ENCODE measurements around the gene RPS6KA2.

GRCh38 chr6:166583230-166583965 is 43.7 kb downstream of the RPS6KA2 start:
- TF ChIP-seq CTCF (IDR thresholded peaks at IDR 0.05; ENCODE audit: extremely low read depth in 1 of 2, insufficient read depth in 1 of 2, low read depth in 1 of 2, low read length in 2 of 2) = no peak
- TF ChIP-seq POLR2A (IDR thresholded peaks at IDR 0.05; ENCODE audit: low read depth, low read length) = no peak

Measured in endothelial cell of umbilical vein (primary cell).